Fibroblast of skin of right biceps (primary cell): ENCODE measurements around the gene IFNL2.
"Not testable (repeated sequence)": the region's sequence is repeated elsewhere in the genome, so short reads cannot be mapped to it uniquely, and the experiment has no call there.

ENCODE experiments used
- DNase-seq: peaks from one replicate; pipeline ENCODE4 v3.0.0-alpha.2; 2013

The IFNL2 gene

DNA sequence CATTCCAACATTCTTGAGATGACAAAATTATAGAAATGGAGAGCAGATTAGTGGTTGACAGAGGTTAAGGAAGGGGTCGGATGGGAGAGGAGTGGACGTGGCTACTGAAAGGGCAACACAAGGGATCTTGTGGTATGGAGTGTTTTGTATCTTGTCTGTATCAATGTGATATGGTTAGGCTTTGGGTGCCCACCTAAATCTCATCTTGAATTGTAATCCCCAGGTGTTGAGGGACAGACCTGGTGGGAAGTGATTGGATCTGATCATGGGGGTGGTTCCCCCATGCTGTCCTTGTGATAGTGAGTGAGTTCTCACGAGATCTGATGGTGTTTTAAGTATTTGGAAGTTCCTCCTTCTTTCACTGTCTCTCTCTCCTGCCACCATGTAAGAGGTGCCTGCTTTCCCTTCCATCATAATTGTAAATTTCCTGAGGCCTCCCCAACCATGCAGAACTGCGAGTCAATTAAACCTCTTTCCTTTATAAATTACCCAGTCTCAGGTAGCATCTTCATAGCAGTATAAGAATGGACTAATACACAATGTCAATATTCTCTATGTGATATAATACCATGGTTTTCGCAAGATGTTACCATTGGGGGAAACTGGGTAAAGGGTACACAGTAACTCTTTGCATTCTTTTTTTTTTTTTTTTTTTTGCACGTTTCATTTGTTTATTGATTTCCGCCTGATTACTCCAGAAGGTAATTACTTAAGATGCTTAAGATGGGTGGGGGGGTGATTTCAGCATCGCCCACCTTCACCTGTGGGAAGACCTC is 14.6 kb upstream of the IFNL2 start:
- no peak for DNase-seq

DNA sequence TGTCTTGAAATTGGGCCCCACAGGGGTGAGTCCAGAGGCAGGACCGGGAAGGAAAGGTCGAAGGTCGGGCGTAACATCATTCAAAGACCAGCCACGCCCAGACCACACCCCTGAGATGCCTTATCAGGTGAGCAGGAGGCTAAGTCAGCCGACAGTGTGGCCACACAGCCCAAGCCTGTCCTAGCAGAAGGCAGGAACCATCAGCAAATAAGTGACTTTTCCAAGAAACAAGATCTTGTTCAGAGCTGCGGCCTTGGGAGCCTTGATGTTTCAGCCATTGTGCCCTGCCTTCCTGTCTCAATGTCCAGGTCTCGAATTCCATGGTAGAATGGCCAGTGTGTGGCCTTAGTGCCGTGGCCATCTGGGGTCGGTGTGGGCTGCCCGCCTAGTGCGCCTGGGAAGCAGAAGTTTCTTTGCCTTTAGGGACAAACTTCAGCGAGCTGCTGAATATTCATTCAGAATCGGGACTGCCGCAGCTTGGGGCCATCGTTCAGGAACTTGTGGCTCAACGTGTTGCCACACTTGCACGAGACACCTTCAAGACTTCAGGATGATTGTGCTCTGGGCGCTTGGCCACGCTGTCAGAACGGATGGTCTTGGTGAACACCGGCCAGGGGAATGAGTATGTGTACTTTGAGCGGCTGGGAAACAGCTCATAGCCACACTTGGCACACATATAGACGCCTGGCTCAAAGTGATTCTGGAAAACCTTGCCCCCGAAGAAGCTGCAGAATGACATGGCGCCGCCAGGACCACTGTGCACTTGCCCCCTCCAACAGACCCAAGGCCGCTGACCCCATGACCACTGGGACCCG is 13.5 kb upstream of the IFNL2 start:
- no peak for DNase-seq

DNA sequence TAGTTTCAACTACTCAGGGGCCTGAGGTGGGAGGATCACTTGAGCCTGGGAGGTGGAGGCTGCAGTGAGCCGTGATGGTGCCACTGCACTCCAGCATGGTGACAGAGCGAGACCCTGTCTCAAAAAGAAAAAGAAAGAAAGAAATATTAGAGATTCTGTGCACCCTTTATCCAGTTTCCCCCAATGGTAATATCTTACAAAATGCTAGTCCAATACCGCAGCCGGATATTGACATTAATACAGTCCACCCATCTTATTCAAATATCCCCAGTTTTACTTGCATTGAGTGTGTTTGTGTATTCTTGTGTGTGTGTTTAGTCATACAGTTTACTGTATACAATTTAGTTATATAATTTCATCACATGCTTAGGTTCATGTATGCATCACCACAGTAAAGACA is 11.0 kb upstream of the IFNL2 start:
- no peak for DNase-seq

DNA sequence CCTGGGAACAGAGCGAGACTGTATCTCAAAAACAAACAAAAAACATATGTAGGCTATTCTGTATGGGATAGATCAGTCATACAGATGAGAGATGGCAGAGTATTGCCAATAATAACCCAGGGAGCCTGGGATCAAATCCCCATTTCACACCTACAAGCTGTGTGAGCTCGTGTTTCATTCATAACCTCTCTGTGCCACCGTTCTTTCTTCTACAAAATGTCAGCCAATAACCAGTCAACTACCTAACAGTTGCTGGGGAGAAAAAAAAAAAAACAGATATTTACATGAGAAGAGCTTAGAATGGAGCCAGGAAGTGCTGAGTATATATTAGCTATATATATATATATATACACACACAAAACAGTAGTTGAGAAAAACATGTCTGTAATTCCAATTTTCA is 6.5 kb upstream of the IFNL2 start:
- DNase-seq: no peak

DNA sequence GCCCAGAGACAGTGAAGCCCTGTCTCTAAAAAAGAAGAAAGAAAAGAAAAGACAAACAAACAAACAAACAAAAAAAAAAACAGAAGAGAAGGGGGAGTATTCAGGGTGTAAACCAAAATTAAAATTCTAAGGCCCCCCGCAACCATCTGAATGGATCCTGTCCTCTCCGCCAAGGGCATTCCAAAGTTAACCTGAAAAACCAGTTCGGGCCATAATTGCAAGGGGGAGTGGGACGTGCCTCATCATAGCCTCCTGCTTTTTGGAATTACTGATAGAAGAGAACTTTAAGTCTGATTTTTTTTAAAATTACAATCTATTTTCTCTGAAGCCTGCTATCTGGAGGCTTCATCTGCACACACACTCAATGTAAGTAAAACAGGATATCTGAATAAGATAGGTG is 5.7 kb upstream of the IFNL2 start:
- DNase-seq: no peak

DNA sequence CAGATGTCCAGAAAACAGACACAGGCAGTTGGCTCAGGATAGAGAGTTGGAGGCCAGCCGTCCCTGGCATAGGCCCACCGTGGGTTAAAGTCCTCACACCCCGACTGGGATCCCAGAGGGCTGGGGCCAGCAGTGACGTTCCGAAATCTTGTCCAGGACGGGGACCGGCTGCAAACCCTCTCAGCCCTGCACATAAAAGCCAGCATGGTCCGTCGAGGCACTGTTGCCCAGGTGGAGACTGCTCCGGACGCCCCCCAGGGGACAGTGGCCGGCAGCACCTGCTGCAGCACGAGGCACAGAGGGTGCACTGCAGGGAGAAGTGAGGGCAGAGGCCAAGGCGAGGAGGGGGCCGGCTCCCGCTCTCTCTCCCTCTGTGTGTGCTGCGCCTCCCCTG is 4.3 kb upstream of the IFNL2 start:
- DNase-seq: no peak

DNA sequence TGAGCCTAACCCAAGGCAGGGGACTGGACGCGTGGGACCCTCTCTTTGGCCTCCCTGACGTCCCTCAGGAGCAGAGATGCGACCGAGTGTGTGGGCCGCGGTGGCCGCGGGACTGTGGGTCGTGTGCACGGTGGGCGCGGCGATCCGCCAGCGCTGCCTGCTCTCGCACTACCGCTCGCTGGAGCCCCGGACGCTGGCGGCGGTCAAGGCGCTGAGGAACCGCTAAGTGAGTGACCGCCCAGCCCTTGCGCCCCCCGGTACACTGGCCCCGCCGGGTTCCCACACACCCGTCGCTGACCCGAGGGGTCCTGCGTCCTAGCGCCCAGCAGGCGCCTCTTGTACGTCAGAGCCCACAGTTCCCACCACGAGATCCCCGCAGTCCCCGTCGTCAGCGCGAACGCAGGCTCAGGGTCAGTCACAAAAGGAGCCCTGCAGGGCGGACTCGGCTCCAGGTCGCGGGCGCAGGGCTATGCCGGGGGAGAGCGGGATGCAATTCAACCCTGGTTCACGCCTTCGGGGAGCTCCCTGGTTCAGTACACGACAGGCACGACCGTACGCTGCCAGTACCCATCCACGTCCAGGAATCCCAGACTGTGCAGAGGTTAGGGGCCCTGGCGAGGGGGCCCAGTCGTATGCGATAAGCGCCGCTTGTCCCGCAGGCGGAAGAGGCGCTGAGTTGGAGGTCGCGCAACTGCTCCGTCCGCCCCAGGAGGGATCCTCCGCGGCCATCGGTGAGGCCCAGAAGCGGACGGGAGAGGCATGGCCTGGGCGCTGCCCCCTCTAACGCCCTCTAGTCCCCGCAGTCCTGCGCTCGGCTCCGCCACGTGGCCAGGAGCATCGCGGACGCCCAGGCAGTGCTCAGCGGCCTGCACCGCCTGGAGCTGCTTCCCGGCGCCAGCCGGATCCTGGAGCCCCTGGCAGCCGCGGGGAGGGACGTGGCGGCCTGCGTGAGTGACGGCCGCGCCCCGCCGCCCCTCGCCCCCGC is 3.6 kb upstream of the IFNL2 start:
- DNase-seq: peak; percentile 5

DNA sequence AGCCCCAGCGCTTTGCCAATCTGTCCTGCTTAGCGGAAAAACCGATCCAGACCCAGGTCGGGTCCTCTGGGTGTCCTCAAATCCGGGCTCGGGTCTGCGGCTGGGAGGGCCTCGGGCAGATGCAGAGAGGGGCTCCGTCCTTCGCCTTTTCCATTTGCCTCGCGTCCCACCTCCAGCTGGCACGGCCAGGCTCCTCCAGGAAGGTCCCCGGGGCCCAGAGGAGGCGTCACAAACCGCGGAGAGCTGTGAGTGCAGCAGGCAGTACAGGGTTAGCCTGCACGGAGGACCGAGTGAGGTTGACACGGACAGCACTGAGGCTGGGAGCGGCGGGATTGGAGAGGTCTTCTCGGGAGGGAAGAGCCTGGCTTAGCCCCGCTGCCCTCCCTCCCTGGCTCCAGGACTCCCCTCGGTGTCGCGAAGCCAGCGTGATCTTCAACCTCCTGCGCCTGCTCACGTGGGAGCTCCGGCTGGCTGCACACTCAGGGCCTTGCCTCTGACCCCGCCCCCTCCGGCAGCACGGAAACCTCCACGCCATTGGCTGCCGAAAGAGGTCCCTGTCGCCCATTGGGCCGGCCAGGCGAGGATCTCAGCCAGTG is 2.8 kb upstream of the IFNL2 start:
- no peak for DNase-seq

DNA sequence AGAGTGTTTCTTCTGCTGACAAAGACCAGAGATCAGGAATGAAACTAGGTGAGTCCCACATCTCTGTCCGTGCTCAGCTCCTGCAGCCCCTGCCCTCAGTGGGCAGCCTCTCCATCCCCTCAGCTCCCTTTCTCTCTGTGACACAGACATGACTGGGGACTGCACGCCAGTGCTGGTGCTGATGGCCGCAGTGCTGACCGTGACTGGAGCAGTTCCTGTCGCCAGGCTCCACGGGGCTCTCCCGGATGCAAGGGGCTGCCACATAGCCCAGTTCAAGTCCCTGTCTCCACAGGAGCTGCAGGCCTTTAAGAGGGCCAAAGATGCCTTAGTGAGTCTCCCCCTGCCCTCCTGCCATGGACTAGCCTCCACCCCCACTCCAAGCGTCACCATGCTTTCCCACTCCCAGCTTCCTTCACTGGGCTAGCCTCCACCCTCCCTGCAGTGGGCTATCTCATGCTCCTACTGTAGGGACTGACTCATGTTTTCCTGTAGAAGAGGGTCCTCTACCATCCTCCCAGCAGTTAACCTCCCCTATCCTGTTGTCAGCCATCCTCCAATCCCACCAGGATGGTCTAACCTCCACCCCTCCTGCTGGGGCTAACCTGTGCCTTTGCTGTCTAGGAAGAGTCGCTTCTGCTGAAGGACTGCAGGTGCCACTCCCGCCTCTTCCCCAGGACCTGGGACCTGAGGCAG is 481 bp downstream of the IFNL2 start:
- DNase-seq: not testable (repeated sequence)

DNA sequence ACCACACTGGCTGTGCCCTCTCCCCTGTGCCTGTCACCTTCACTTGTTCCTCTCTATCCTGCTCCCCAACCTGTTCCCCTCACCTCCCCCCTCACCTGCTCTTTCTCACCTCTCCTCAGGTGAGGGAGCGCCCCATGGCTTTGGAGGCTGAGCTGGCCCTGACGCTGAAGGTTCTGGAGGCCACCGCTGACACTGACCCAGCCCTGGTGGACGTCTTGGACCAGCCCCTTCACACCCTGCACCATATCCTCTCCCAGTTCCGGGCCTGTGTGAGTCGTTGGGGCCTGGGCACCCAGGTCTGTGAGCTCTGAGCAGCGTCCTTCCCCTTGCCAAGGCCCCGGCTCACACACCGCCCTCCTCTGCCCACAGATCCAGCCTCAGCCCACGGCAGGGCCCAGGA is 1.2 kb downstream of the IFNL2 start:
- DNase-seq: not testable (repeated sequence)

DNA sequence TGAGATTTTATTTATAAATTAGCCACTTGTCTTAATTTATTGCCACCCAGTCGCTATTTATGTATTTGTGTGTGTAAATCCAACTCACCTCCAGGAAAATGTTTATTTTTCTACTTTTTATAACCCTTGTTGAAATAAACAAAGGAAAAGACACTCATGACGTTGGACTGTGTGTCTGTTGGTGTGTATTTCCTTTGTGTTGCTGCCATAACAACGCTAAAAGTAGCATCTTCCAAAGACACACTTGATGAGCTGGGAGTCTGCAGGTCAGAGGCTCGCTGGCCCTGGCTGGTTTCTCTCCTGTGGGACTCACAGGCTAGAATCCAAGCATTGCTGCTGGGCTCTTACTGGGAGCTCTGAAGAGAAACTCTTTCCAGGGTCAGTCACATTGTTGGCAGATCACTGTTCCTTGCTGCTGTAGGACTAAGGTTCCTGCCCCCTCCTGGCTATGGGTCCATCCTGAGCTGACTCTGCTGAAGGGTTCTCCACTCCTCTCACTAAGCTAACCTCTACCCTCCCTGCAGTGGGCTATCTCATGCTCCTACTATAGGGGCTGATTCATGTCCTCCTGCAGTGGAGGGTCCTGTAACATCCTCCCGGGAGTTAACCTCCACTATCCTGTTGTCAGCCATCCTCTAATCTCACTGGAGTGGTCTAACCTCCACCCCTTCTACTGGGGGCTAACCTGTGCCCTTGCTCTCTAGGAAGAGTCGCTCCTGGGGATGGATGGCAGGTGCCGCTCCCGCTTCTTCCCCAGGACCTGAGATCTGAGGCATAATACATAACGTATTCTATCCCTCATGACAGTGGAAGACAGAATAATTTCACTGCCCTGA is 2.1 kb downstream of the IFNL2 start:
- DNase-seq: no peak

DNA sequence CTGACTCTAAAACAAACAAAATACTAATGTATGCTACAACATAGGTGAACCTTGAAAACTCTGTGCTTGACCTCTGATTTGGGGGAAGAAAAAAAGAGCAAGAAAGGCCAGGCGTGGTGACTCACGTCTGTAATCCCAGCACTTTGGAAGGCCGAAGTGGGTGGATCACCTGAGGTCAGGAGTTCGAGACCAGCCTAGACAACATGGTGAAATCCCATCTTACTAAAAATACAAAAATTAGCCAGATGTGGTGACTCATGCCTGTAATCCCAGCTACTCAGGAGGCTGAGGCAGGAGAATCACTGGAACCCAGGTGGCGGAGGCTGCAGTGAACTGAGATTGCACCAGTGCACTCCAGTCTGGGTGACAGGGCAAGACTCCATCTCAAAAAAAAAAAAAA is 5.7 kb downstream of the IFNL2 start:
- not testable (repeated sequence) for DNase-seq

DNA sequence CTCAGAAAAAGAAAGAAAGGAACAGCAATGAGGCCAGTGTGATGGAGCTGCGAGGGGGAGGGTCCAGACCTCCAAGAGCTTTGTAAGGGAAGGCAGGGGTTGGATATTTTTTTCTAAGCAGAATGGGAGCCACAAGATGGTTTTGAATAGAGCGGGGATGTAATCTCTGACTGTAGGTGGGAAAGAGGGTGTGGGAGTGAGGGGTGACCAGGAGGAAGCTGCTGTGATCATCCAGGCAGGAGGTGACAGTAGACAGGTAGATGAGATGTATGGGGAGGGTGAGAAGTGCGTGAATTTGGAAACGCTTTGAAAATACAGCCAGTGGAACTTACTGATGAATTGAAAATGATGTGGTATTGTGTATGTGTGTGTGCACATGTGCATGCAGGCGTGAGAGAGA is 7.4 kb downstream of the IFNL2 start:
- DNase-seq: no peak

DNA sequence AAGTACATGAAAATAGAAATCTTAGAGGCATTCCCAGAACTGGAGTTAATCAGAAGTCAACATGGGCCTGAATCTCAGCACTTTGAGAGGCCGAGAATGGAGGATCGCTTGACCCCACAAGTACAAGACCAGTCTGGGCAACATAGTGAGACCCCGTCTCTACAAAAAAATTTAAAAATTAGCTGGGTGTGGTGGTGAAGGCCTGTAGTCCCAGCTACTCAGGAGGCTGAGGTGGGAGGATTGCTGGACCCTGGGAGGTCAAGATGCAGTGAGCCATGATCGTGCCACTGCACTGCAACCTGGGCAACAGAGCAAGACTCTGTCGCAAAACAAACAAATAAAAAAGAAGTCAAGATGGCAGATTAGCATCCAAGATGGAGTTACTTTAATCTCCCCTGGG is 8.5 kb downstream of the IFNL2 start:
- no peak for DNase-seq

DNA sequence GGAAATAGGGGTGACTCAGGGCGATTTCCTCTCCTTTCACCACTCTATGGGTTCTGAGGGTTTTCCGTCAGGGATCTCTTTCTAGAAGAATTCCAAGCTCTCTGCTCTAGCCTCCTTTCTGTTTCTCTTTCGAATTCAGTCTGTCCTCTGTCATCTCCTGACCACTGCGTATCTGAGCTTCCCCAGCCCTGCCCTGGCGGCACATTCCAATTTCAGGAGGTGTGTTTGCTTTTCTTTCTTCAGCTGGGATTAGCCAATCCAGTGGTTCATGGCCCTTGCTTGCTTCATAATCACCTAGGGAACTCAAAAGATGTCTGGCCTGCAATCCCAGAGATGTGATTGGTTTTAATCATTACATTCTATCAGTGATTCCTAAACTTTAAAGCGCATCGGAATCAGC is 9.4 kb downstream of the IFNL2 start:
- DNase-seq: no peak

DNA sequence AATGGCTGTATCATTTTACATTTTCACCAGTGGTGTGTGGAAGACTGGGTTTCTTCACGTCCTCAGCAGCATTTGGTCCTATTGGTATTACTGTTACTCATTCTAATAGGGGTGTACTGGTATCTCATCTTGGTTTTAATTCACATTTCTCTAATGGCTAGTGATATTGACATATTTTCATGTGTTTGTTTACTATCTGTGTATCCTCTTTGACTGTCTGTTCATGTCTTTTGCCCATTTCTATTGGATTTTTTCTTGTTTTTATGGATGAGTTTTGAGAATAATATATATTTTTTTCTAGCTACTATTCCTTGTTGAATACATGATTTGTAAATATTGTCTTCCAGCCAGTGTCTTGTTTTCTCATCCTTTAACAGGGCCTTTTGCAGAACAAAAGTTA is 13.8 kb downstream of the IFNL2 start:
- no peak for DNase-seq

DNA sequence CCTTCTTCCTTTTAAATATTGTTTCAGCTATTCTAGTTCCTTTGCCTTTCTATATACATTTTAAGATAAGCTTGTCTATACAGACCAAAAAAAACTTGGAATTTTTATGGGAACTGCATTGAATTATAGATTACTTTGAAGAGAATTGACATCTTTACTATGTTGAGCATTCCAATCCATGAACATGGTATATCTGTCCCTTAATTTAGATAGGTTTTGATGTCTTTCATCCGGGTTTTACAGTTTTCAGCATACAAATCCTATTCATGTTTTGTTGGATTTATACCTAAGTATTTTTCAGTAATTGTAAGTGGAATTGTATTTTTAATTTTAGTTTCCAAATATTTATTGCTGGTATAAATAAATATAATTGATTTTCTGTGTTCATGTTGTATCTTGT is 15.8 kb downstream of the IFNL2 start:
- no peak for DNase-seq

DNA sequence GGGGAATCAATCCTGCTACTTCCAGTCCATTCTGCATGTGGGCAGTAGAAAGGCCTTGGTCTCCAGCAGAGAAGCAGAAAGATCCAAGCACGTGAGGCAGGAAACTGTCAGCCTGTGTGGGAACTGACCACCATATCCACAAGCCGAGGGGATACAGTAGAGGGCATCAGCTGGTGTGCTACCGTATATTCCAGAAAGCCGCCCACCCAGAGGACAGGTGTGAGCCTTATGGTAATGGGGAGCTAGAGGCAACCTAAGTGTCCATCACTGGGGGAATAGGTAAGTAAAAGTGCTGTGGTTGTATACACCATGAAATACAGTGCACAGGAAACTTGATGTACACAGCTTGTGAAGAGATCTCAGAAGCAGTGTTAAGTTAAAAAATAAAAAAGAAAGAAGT is 25.2 kb downstream of the IFNL2 start:
- no peak for DNase-seq

DNA sequence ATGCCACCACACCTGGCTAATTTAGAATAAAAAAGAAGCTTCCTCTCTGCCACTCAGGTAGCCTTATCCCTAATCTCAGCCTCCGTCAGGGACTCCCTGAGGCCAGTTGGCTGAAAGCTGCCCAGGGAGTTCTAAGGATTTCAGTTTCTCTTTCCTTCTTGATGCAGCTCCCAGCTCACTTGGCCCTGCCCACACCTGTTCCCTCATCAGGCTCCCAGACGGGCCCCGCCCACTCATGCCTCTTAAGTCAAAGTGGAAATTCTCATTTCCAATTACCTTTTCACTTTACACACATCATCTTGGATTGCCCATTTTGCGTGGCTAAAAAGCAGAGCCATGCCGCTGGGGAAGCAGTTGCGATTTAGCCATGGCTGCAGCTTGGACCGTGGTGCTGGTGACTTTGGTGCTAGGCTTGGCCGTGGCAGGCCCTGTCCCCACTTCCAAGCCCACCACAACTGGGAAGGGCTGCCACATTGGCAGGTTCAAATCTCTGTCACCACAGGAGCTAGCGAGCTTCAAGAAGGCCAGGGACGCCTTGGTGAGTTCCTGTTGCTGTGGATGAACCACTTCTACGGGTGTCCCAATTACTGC is 28.0 kb downstream of the IFNL2 start, which contains the start of gene IFNL1:
Gene IFNL1, plus strand, starts transcription at position 353 of the 591 bp plus-strand sequence. Its CDS starts 15 bp downstream, at position 368.
- DNase-seq: no peak

DNA sequence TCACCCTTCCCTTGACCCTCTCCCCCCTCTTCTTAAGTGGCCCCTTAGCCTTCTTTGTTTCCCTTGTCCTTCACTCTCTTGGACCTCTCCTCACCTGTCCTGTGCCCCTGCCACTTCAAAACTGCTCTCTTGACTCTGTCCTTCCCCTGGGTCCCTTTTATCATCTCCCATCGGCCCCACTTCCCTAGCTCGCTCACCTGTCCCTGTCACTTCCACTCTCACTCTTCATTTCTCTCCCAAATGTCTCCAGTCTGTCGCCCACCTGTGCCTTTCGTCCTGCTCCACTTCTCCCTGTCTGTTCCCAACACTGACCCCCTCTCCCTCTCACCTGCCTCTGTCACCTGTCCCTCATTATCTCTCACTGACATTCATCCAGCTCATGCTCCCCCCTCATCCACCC is 28.7 kb downstream of the IFNL2 start:
- no peak for DNase-seq
